Fibroblast of lung (primary cell): ENCODE measurements around the gene FBN1. TPM values are rescaled to one million over a fixed set of nuclear protein-coding genes. Genes with fewer than 3 reads are reported as not detected.

Experiments
- DNase-seq, 2 donors: peaks; one replicate each; pipeline versions ENCODE4 v3.0.0 to v3.0.0-alpha.2; 2010; ENCODE audit warnings: low read depth in 2 of 2
- H2AFZ ChIP-seq: 2 replicates; pipeline ENCODE4 v1.5.1; 2012; ENCODE audit warnings: low read length, control low read depth, inconsistent platforms
- H3K27ac ChIP-seq: 2 replicates; pipeline ENCODE4 v1.5.1; 2011; ENCODE audit warnings: low read length, control low read depth; ENCODE audit not compliant: insufficient read depth
- H3K27me3 ChIP-seq: 2 replicates; pipeline ENCODE4 v1.5.1; 2011; ENCODE audit warnings: mild to moderate bottlenecking, low read length; ENCODE audit not compliant: control insufficient read depth, insufficient read depth
- H3K36me3 ChIP-seq: 2 replicates; pipeline ENCODE4 v1.5.1; 2011; ENCODE audit warnings: low read length; ENCODE audit not compliant: control insufficient read depth, insufficient read depth
- H3K4me1 ChIP-seq: 2 replicates; pipeline ENCODE4 v1.5.1; 2011; ENCODE audit warnings: low read length; ENCODE audit not compliant: control insufficient read depth, insufficient read depth; ENCODE audit errors: extremely low read depth
- H3K4me2 ChIP-seq: 2 replicates; pipeline ENCODE4 v1.5.1; 2011; ENCODE audit warnings: low read length, control low read depth; ENCODE audit not compliant: insufficient read depth; ENCODE audit errors: extremely low read depth
- H3K4me3 ChIP-seq, 4 experiments: fragments of 200-600 bp in 1 of 4; sonication (generic) in 1 of 4; replicated peaks in 1 of 4; 2 replicates each; pipeline ENCODE4 v1.5.1; 2011 to 2016; ENCODE audit warnings: low read length in 4 of 4, low read depth in 3 of 4, mild to moderate bottlenecking in 3 of 4, control low read depth in 2 of 4, inconsistent platforms in 1 of 4, mixed read lengths in 1 of 4; ENCODE audit not compliant: insufficient read depth in 1 of 4; ENCODE audit errors: control extremely low read depth in 1 of 4
- H3K79me2 ChIP-seq: 2 replicates; pipeline ENCODE4 v1.5.1; 2012; ENCODE audit warnings: mild to moderate bottlenecking, low read length, inconsistent platforms; ENCODE audit not compliant: control insufficient read depth, insufficient read depth
- H3K9ac ChIP-seq: 2 replicates; pipeline ENCODE4 v1.5.1; 2011; ENCODE audit warnings: mild to moderate bottlenecking, low read length, control low read depth; ENCODE audit not compliant: insufficient read depth
- H3K9me3 ChIP-seq: 2 replicates; pipeline ENCODE4 v1.5.1; 2012; ENCODE audit warnings: low read depth, low read length; ENCODE audit not compliant: control insufficient read depth, insufficient read depth
- H4K20me1 ChIP-seq: 2 replicates; pipeline ENCODE4 v1.5.1; 2011; ENCODE audit warnings: low read length; ENCODE audit not compliant: control insufficient read depth, insufficient read depth; ENCODE audit errors: extremely low read depth
- CTCF ChIP-seq, 2 donors: IDR thresholded peaks in 1 of 2; conservative IDR thresholded peaks in 1 of 2; 1 replicate in 1 of 2; 2 replicates in 1 of 2; pipeline ENCODE4 v1.5.1; 2011 to 2012; ENCODE audit warnings: low read length in 2 of 2, control low read depth in 1 of 2, inconsistent platforms in 1 of 2, low read depth in 1 of 2, mild to moderate bottlenecking in 1 of 2
- EZH2 ChIP-seq: IDR thresholded peaks from 2 replicates; pipeline ENCODE4 v1.5.1; 2012; ENCODE audit warnings: low read length, control low read depth, mild to moderate bottlenecking; ENCODE audit errors: missing control alignments
- polyA plus RNA-seq, 2 donors: library from polyadenylated mRNA; depleted of rRNA in 1 of 2; stranded (reverse) in 1 of 2; unstranded in 1 of 2; fragments of >200 nt; gene quantifications; 2 replicates each; pipeline ENCODE4 v1.2.1, GENCODE V29; 2011 to 2012; ENCODE audit warnings: missing spikeins in 1 of 2
- total RNA-seq: library from RNA; depleted of rRNA; stranded (reverse); fragments of >200 nt; gene quantifications from 2 replicates; pipeline ENCODE4 v1.2.1, GENCODE V29; 2014

Gene FBN1
- total and polyA plus RNA-seq, 2 donors (not counting 1 experiment from before 2014, with no cell fraction given): 368 to 446 TPM

- Histone ChIP-seq H3K79me2 (no peaks in the 10 kb centered on the region), H3K9ac (no peak overlapping the region), H3K4me3 (no peak overlapping the region), H3K27ac (peak overlapping the region; percentile 76), H4K20me1 (no peaks in the 10 kb centered on the region), H3K27me3 (no peaks in the 10 kb centered on the region), H2AFZ (no peak overlapping the region), H3K36me3 (peaks cover 18% of the 10 kb centered on the region), H3K9me3 (no peaks in the 10 kb centered on the region), H3K4me1 (peaks cover 14% of the 10 kb centered on the region), H3K4me2 (peak overlapping the region; percentile 46)
- peak; percentile 72 to 95 for DNase-seq
- no peak for TF ChIP-seq EZH2
- no peak for TF ChIP-seq CTCF (conservative IDR thresholded peaks at IDR 0.05 in 1 of 2, IDR thresholded peaks at IDR 0.05 in 1 of 2; ENCODE audit: low read depth in 1 of 2, low read length in 2 of 2)
These were observed 217.5 kb downstream of the FBN1 start for GRCh38 chr15:48427960-48428547.

- Histone ChIP-seq H4K20me1 (no peaks in the 10 kb centered on the region), H3K27me3 (no peaks in the 10 kb centered on the region), H3K79me2 (no peaks in the 10 kb centered on the region), H3K9ac (no peak overlapping the region), H3K9me3 (no peaks in the 10 kb centered on the region), H3K27ac (peak overlapping the region; percentile 76), H3K36me3 (peaks cover 16% of the 10 kb centered on the region), H2AFZ (no peak overlapping the region), H3K4me2 (peak overlapping the region; percentile 46), H3K4me1 (peaks cover 14% of the 10 kb centered on the region), H3K4me3 (no peak overlapping the region)
- TF ChIP-seq CTCF (conservative IDR thresholded peaks at IDR 0.05 in 1 of 2, IDR thresholded peaks at IDR 0.05 in 1 of 2; ENCODE audit: low read depth in 1 of 2, low read length in 2 of 2) (no peak), EZH2 (no peak)
- peak in 1 of 2 donors; percentile 35 for DNase-seq
These were observed 218.0 kb downstream of the FBN1 start for GRCh38 chr15:48427479-48427878.

GRCh38 chr15:48426941-48427340 is 218.6 kb downstream of the FBN1 start:
- Histone ChIP-seq H3K9me3 (no peaks in the 10 kb centered on the region), H3K4me2 (no peak overlapping the region), H3K9ac (no peak overlapping the region), H2AFZ (no peak overlapping the region), H3K27ac (peak overlapping the region; percentile 76), H3K36me3 (peaks cover 12% of the 10 kb centered on the region), H3K4me3 (no peak overlapping the region), H3K27me3 (no peaks in the 10 kb centered on the region), H3K4me1 (peaks cover 14% of the 10 kb centered on the region), H4K20me1 (no peaks in the 10 kb centered on the region), H3K79me2 (no peaks in the 10 kb centered on the region)
- TF ChIP-seq EZH2 (no peak), CTCF (conservative IDR thresholded peaks at IDR 0.05 in 1 of 2, IDR thresholded peaks at IDR 0.05 in 1 of 2; ENCODE audit: low read depth in 1 of 2, low read length in 2 of 2) (no peak)
- no peak for DNase-seq
